Cortex of kidney (tissue), 1 donor: ENCODE results near the gene ICA1.

Experiments
- DNase-seq: peaks from one replicate; lab custom pipeline; 2025; lab: John Stamatoyannopoulos, UW

ICA1 gene

GRCh38 chr7:8159595-8159994 is 102.4 kb downstream of the ICA1 start:
- no peak for DNase-seq

GRCh38 chr7:8157296-8157695 is 104.7 kb downstream of the ICA1 start:
- DNase-seq = no peak

- no peak for DNase-seq
Measured at GRCh38 chr7:8155836-8156235, 106.1 kb downstream of the ICA1 start.

- no peak for DNase-seq
Measured at GRCh38 chr7:8154272-8154671, 107.7 kb downstream of the ICA1 start.

GRCh38 chr7:8152489-8153192 is 109.3 kb downstream of the ICA1 start:
- DNase-seq = no peak

- DNase-seq = no peak
Measured at GRCh38 chr7:8151161-8151725, 110.7 kb downstream of the ICA1 start.

GRCh38 chr7:8149222-8149621 is 112.7 kb downstream of the ICA1 start:
- no peak for DNase-seq

- DNase-seq = no peak
Measured at GRCh38 chr7:8147760-8148463, 114.1 kb downstream of the ICA1 start.

GRCh38 chr7:8146788-8147413 is 115.1 kb downstream of the ICA1 start:
- DNase-seq = no peak

GRCh38 chr7:8146106-8146787 is 115.7 kb downstream of the ICA1 start:
- no peak for DNase-seq

- DNase-seq = no peak
Measured at GRCh38 chr7:8144856-8145255, 117.1 kb downstream of the ICA1 start.

- DNase-seq = no peak
Measured at GRCh38 chr7:8143151-8143874, 118.7 kb downstream of the ICA1 start.

- no peak for DNase-seq
Measured at GRCh38 chr7:8142477-8142876, 119.5 kb downstream of the ICA1 start.

GRCh38 chr7:8141070-8141469 is 120.9 kb downstream of the ICA1 start:
- DNase-seq = no peak

- no peak for DNase-seq
Measured at GRCh38 chr7:8136051-8136730, 125.8 kb downstream of the ICA1 start.

GRCh38 chr7:8135417-8135816 is 126.5 kb downstream of the ICA1 start:
- no peak for DNase-seq

- DNase-seq = no peak
Measured at GRCh38 chr7:8134089-8134733, 127.8 kb downstream of the ICA1 start.

GRCh38 chr7:8133188-8133848 is 128.6 kb downstream of the ICA1 start:
- no peak for DNase-seq

GRCh38 chr7:8131694-8132605 is 130.0 kb downstream of the ICA1 start:
- no peak for DNase-seq
